HCT116 (cell line): ENCODE measurements around the gene GRM4. TPM values are rescaled to one million over a fixed set of nuclear protein-coding genes. Genes with fewer than 3 reads are reported as not detected.

Source experiments
- ATAC-seq: fragments of 200-7000 bp; cut with Tn5 transposase; 2 replicates; pipeline ENCODE4 v1.9.1; 2020; ENCODE audit warnings: mild to moderate bottlenecking, moderate library complexity
- BruUV-seq: library from RNA; stranded (reverse); fragments of 400-500 nt; replicated peaks from 2 replicates; lab custom pipeline; 2021; lab: Mats Ljungman, UMichigan
- CTCF ChIA-PET: fragments of 300-600 bp; sonication (Branson Sonifier 250); formaldehyde crosslinking; loops from one replicate; lab custom pipeline; 2021; ENCODE audit warnings: antibody characterized with exemption; lab: Charles Lee
- POLR2A ChIA-PET: fragments of 300-600, 350-600 bp; sonication (Branson Sonifier 250); formaldehyde crosslinking; loops from one replicate; lab custom pipeline; 2021; ENCODE audit warnings: antibody characterized with exemption; lab: Charles Lee
- RAD21 ChIA-PET, 2 experiments: fragments of 300-600 bp; sonication (Branson Sonifier 250); formaldehyde crosslinking; loops; one replicate each; lab custom pipeline; 2023; ENCODE audit warnings: low total read pairs in 2 of 2; ENCODE audit not compliant: uncharacterized antibody in 2 of 2, unreplicated experiment in 2 of 2, low non-redundant PET in 1 of 2; lab: Charles Lee
- DNase-seq: peaks from one replicate; pipeline ENCODE4 v3.0.0-alpha.2; 2010; ENCODE audit warnings: low read depth, low spot score
- H2AFZ ChIP-seq: fragments of 200-600 bp; shearing (Covaris generic), sonication (generic); 2 replicates; pipeline ENCODE4 v1.6.1; 2017; ENCODE audit warnings: low read depth, mixed run types, mixed read lengths, antibody characterized with exemption, low read length; ENCODE audit not compliant: poor library complexity, severe bottlenecking
- H3K27ac ChIP-seq: 2 replicates; pipeline ENCODE4 v1.5.1; 2012; ENCODE audit warnings: low read depth, low read length
- H3K27me3 ChIP-seq: fragments of 200-600 bp; sonication (generic); 2 replicates; pipeline ENCODE4 v1.6.1; 2016; ENCODE audit warnings: mixed run types, low read length, mixed read lengths; ENCODE audit not compliant: insufficient read depth
- H3K36me3 ChIP-seq, 2 experiments: fragments of 200-500 bp in 1 of 2; fragments of 200-600 bp in 1 of 2; sonication (Bioruptor generic) in 1 of 2; sonication (generic) in 1 of 2; 2 replicates each; pipeline versions ENCODE4 v1.5.1 to v1.6.1; 2014 to 2016; ENCODE audit warnings: low read length in 2 of 2, inconsistent platforms in 1 of 2, mixed read lengths in 1 of 2, mixed run types in 1 of 2; ENCODE audit not compliant: insufficient read depth in 2 of 2, control insufficient read depth in 1 of 2
- H3K4me1 ChIP-seq, 2 experiments: fragments of 200-600 bp in 1 of 2; sonication (generic) in 1 of 2; 2 replicates each; pipeline versions ENCODE4 v1.5.1 to v1.6.1; 2012 to 2017; ENCODE audit warnings: low read length in 2 of 2, inconsistent platforms in 1 of 2, mild to moderate bottlenecking in 1 of 2, mixed read lengths in 1 of 2, mixed run types in 1 of 2, moderate library complexity in 1 of 2; ENCODE audit not compliant: insufficient read depth in 2 of 2, control insufficient read depth in 1 of 2
- H3K4me2 ChIP-seq: fragments of 200-600 bp; sonication (generic); 2 replicates; pipeline ENCODE4 v1.6.1; 2017; ENCODE audit warnings: mixed run types, low read length, mixed read lengths
- H3K4me3 ChIP-seq, 2 experiments: fragments of 200-600 bp in 1 of 2; sonication (generic) in 1 of 2; replicated peaks in 1 of 2; 2 replicates each; pipeline ENCODE4 v1.5.1; 2011 to 2016; ENCODE audit warnings: low read length in 2 of 2, control low read depth in 1 of 2, low read depth in 1 of 2, mild to moderate bottlenecking in 1 of 2, mixed read lengths in 1 of 2, mixed run types in 1 of 2
- H3K79me2 ChIP-seq: fragments of 200-600 bp; sonication (generic); 2 replicates; pipeline ENCODE4 v1.6.1; 2017; ENCODE audit warnings: mild to moderate bottlenecking, mixed run types, low read length, moderate library complexity, mixed read lengths; ENCODE audit not compliant: insufficient read depth
- H3K9ac ChIP-seq: fragments of 200-600 bp; sonication (generic); 2 replicates; pipeline ENCODE4 v1.6.1; 2016; ENCODE audit warnings: low read length, mixed read lengths
- H3K9me2 ChIP-seq: fragments of 200-600 bp; sonication (generic), shearing (Covaris generic); 2 replicates; pipeline ENCODE4 v1.6.1; 2017; ENCODE audit warnings: mixed run types, mild to moderate bottlenecking, moderate library complexity; ENCODE audit not compliant: insufficient read depth
- H3K9me3 ChIP-seq, 2 experiments: fragments of 200-500 bp in 1 of 2; fragments of 200-600 bp in 1 of 2; sonication (Bioruptor generic) in 1 of 2; sonication (generic) in 1 of 2; 2 replicates each; pipeline ENCODE4 v1.6.1; 2014 to 2017; ENCODE audit warnings: low read length in 2 of 2, mixed read lengths in 2 of 2, inconsistent platforms in 1 of 2, low read depth in 1 of 2, mild to moderate bottlenecking in 1 of 2, mixed run types in 1 of 2, moderate library complexity in 1 of 2; ENCODE audit not compliant: control insufficient read depth in 1 of 2, insufficient read depth in 1 of 2
- H4K20me1 ChIP-seq: fragments of 200-600 bp; sonication (generic), shearing (Covaris generic); 2 replicates; pipeline ENCODE4 v1.6.1; 2017; ENCODE audit warnings: mixed run types, mild to moderate bottlenecking, moderate library complexity; ENCODE audit not compliant: insufficient read depth
- ATF3 ChIP-seq: IDR thresholded peaks from 2 replicates; pipeline ENCODE4 v1.6.1; 2012
- EGR1 ChIP-seq: IDR thresholded peaks from 2 replicates; pipeline ENCODE4 v1.6.1; 2012; ENCODE audit warnings: low read depth
- ELF1 ChIP-seq: IDR thresholded peaks from 2 replicates; pipeline ENCODE4 v1.6.1; 2012; ENCODE audit warnings: low read depth, borderline replicate concordance
- EZH2 ChIP-seq: fragments of 200-600 bp; sonication (generic); IDR thresholded peaks from 2 replicates; pipeline ENCODE4 v1.6.1; 2017; ENCODE audit warnings: antibody characterized with exemption, mixed run types
- EZH2phosphoT487 ChIP-seq: fragments of 200-600 bp; IDR thresholded peaks from 2 replicates; pipeline ENCODE4 v1.6.1; 2018; ENCODE audit warnings: antibody characterized with exemption, borderline replicate concordance
- JUND ChIP-seq: IDR thresholded peaks from 2 replicates; pipeline ENCODE4 v1.6.1; 2012
- POLR2AphosphoS5 ChIP-seq: IDR thresholded peaks from 2 replicates; pipeline ENCODE4 v1.6.1; 2011; ENCODE audit warnings: mild to moderate bottlenecking, low read depth, low read length, moderate library complexity
- RAD21 ChIP-seq: IDR thresholded peaks from 2 replicates; pipeline ENCODE4 v1.6.1; 2012; ENCODE audit warnings: low read depth, mild to moderate bottlenecking
- REST ChIP-seq: IDR thresholded peaks from 2 replicates; pipeline ENCODE4 v1.6.1; 2012; ENCODE audit warnings: low read depth
- SIN3A ChIP-seq: IDR thresholded peaks from 2 replicates; pipeline ENCODE4 v1.6.1; 2012; ENCODE audit warnings: low read depth
- SRF ChIP-seq: IDR thresholded peaks from 2 replicates; pipeline ENCODE4 v1.6.1; 2012; ENCODE audit warnings: low read depth
- TCF7L2 ChIP-seq: IDR thresholded peaks from 2 replicates; pipeline ENCODE4 v1.7.0; 2011; ENCODE audit warnings: borderline replicate concordance, inconsistent platforms; ENCODE audit not compliant: insufficient read depth, insufficient read length; ENCODE audit errors: extremely low read depth
- YY1 ChIP-seq: IDR thresholded peaks from 2 replicates; pipeline ENCODE4 v1.6.1; 2011; ENCODE audit warnings: low read length, low read depth, moderate library complexity, mild to moderate bottlenecking; ENCODE audit not compliant: insufficient replicate concordance; ENCODE audit errors: extremely low read depth
- ZBTB33 ChIP-seq: IDR thresholded peaks from 2 replicates; pipeline ENCODE4 v1.6.1; 2011; ENCODE audit warnings: mild to moderate bottlenecking, low read length, moderate library complexity; ENCODE audit not compliant: insufficient replicate concordance; ENCODE audit errors: extremely low read depth
- ZFX ChIP-seq: fragments of 450-650 bp; IDR thresholded peaks from 2 replicates; pipeline ENCODE4 v1.6.1; 2017
- intact Hi-C: fragments of 100-400 bp; cut with micrococcal nuclease; formaldehyde crosslinking; loops from 2 replicates; pipeline ENCODE4 v1.10.0; 2022
- total RNA-seq: library from RNA; stranded (reverse); gene quantifications from one replicate; pipeline ENCODE4 v1.2.1, GENCODE V29; 2021; ENCODE audit not compliant: unreplicated experiment

The GRM4 gene
- total RNA-seq, 1 experiment from 2014 or later, result 2.6 TPM

GRCh38 chr6:34053721-34054120 is 92.2 kb downstream of the GRM4 start:
- no peak for TF ChIP-seq YY1
- no peak for TF ChIP-seq TCF7L2
- no peak for TF ChIP-seq ELF1
- no peak for TF ChIP-seq ZBTB33
- TF ChIP-seq EGR1, result no peak
- TF ChIP-seq SRF, result no peak
- no peak for TF ChIP-seq SIN3A
- TF ChIP-seq ATF3, result no peak
- no peak for TF ChIP-seq RAD21
- TF ChIP-seq REST, result no peak
- TF ChIP-seq POLR2AphosphoS5, result no peak
- TF ChIP-seq EZH2, result no peak
- no peak for TF ChIP-seq ZFX
- TF ChIP-seq JUND, result no peak
- TF ChIP-seq EZH2phosphoT487, result no peak
- H3K9ac ChIP-seq, result no peak overlapping the region
- H4K20me1 ChIP-seq, result no peaks in the 10 kb centered on the region
- no peaks in the 10 kb centered on the region for H3K79me2 ChIP-seq
- ChIA-PET POLR2A (no interaction called here), RAD21 (no interaction called here), CTCF (interaction anchor here (0.7 to 2.5 kb wide), 5 partner anchors 14 to 282 kb away, joined by 3 to 14 read pairs (median 3); partner anchors contain the start of gene GRM4)
- intact Hi-C loops, result no loop called here
- H3K4me2 ChIP-seq, result no peak overlapping the region
- H3K27ac ChIP-seq, result no peak overlapping the region
- no peak for ATAC-seq
- H3K27me3 ChIP-seq, result no peaks in the 10 kb centered on the region
- H3K36me3 ChIP-seq, result no peaks in the 10 kb centered on the region
- peaks cover 8 to 21% of the 10 kb centered on the region in 2 experiments; a peak in 3 of 4 replicates for H3K4me1 ChIP-seq
- H3K9me2 ChIP-seq, result no peaks in the 10 kb centered on the region
- DNase-seq, result no peak
- no TSS peak for BruUV-seq
- H2AFZ ChIP-seq, result no peak overlapping the region
- no peaks in the 10 kb centered on the region for H3K9me3 ChIP-seq
- H3K4me3 ChIP-seq, result no peak overlapping the region
